K562 (cell line): ENCODE data around the gene HOXD13.

Source experiments
- BACH1 ChIP-seq: fragments of 200-800 bp; sonication (Bioruptor generic); IDR thresholded peaks from 2 replicates; pipeline ENCODE4 v1.6.1; 2016; ENCODE audit warnings: missing genetic modification characterization, missing compliant biosample characterization
- CHD4 ChIP-seq: fragments of 200-600 bp; sonication (generic); IDR thresholded peaks from 3 replicates; pipeline ENCODE4 v1.6.1; 2012; ENCODE audit warnings: low read depth, mild to moderate bottlenecking, mixed read lengths, low read length, inconsistent platforms; ENCODE audit not compliant: insufficient read depth, insufficient replicate concordance, poor library complexity, severe bottlenecking
- CREB5 ChIP-seq: fragments of 250-450 bp; sonication (Bioruptor Pico); IDR thresholded peaks from 2 replicates; pipeline ENCODE4 v1.5.0; 2020; ENCODE audit warnings: mild to moderate bottlenecking
- CTCF ChIP-seq, 3 experiments: IDR thresholded peaks in 2 of 3; conservative IDR thresholded peaks in 1 of 3; 2 replicates each; pipeline ENCODE4 v1.5.1; 2011 to 2012; ENCODE audit warnings: low read length in 3 of 3, mild to moderate bottlenecking in 3 of 3, control low read depth in 2 of 3, improper control_type of control experiment in 1 of 3, inconsistent platforms in 1 of 3, low read depth in 1 of 3, mixed read lengths in 1 of 3, moderate library complexity in 1 of 3; ENCODE audit not compliant: insufficient read depth in 2 of 3
- ELK1 ChIP-seq: sonication (generic); formaldehyde crosslinking; IDR thresholded peaks from 2 replicates; pipeline ENCODE4 v1.8.1; 2022; ENCODE audit warnings: missing genetic modification reagents
- ZNF280B ChIP-seq: fragments of 250-450 bp; sonication (Bioruptor Pico); IDR thresholded peaks from 2 replicates; pipeline ENCODE4 v1.5.1; 2021; ENCODE audit warnings: mild to moderate bottlenecking
- ZNF41 ChIP-seq: fragments of 250-450 bp; sonication (Bioruptor Pico); conservative IDR thresholded peaks from 2 replicates; pipeline ENCODE4 v1.4.0; 2020; ENCODE audit warnings: mild to moderate bottlenecking

GRCh38 chr2:176111846-176112374, 19.4 kb downstream of the HOXD13 start:
- no peak for TF ChIP-seq ELK1 (CRISPR knock-in tag)
- no peak for TF ChIP-seq CTCF (IDR thresholded peaks at IDR 0.05 in 2 of 3, conservative IDR thresholded peaks at IDR 0.05 in 1 of 3; ENCODE audit: insufficient read depth in 2 of 3, low read depth in 1 of 3, low read length in 3 of 3)
- TF ChIP-seq CHD4 = no peak
- no peak for TF ChIP-seq ZNF280B (CRISPR knock-in tag)
- no peak for TF ChIP-seq ZNF41 (CRISPR knock-in tag)
- no peak for TF ChIP-seq CREB5 (CRISPR knock-in tag)
- no peak for TF ChIP-seq BACH1 (tag)
